Body of pancreas (tissue), 4 donors: ENCODE data around the gene YBX1.

Source experiments
- CTCF ChIP-seq, 7 experiments: fragments of 450-650 bp in 4 of 7; fragments of 200-600 bp in 3 of 7; sonication (generic) in 3 of 7; IDR thresholded peaks; one replicate each; pipeline ENCODE4 v1.5.1; 2016 to 2019; ENCODE audit warnings: antibody characterized with exemption in 7 of 7
- POLR2A ChIP-seq, 3 donors: fragments of 450-650 bp; IDR thresholded peaks; one replicate each; pipeline ENCODE4 v1.6.1; 2016; ENCODE audit warnings: antibody characterized with exemption in 3 of 3, mild to moderate bottlenecking in 2 of 3

- TF ChIP-seq POLR2A (IDR thresholded peaks at IDR 0.05) (no peak), CTCF (IDR thresholded peaks at IDR 0.05) (no peak)
Measured at GRCh38 chr1:42679364-42679983, 2.7 kb upstream of the YBX1 start.
